ENCODE measurements around the gene KATNBL1.
"Not testable (repeated sequence)": the region's sequence is repeated elsewhere in the genome, so short reads cannot be mapped to it uniquely, and the experiment has no call there.

Gene KATNBL1

GRCh38 chr15:34209421-34210282, at the start of gene KATNBL1:
KATNBL1 (minus strand) TSS chr15:34210096; CDS start chr15:34163676, 46,420 bp downstream.
- DNase-seq, result peak; percentile 99

GRCh38 chr15:34259566-34259965, 49.7 kb upstream of the KATNBL1 start:
- DNase-seq, result no peak

- no peak for DNase-seq
These were observed 48.3 kb upstream of the KATNBL1 start for GRCh38 chr15:34258151-34258550.

- DNase-seq, result no peak
These were observed 42.6 kb upstream of the KATNBL1 start for GRCh38 chr15:34252545-34252944.

GRCh38 chr15:34248190-34248589, 38.3 kb upstream of the KATNBL1 start:
- no peak for DNase-seq

GRCh38 chr15:34246276-34246976, 36.5 kb upstream of the KATNBL1 start:
- no peak for DNase-seq

- DNase-seq, result no peak
These were observed 33.3 kb upstream of the KATNBL1 start for GRCh38 chr15:34243226-34243625.

- no peak for DNase-seq
These were observed 32.4 kb upstream of the KATNBL1 start for GRCh38 chr15:34242331-34242710.

GRCh38 chr15:34241376-34242330, 31.8 kb upstream of the KATNBL1 start:
- DNase-seq, result peak; percentile 29

GRCh38 chr15:34240537-34240936, 30.6 kb upstream of the KATNBL1 start:
- no peak for DNase-seq

- DNase-seq, result no peak
These were observed 29.4 kb upstream of the KATNBL1 start for GRCh38 chr15:34239151-34239808.

GRCh38 chr15:34233614-34234013, 23.7 kb upstream of the KATNBL1 start:
- no peak for DNase-seq

GRCh38 chr15:34223904-34224596, 14.2 kb upstream of the KATNBL1 start:
- no peak for DNase-seq

- no peak for DNase-seq
These were observed 7.8 kb upstream of the KATNBL1 start for GRCh38 chr15:34217587-34218225.

- DNase-seq, result no peak
These were observed 6.8 kb upstream of the KATNBL1 start for GRCh38 chr15:34216527-34217270.

- no peak for DNase-seq
These were observed 4.2 kb upstream of the KATNBL1 start for GRCh38 chr15:34214135-34214534.

- no peak for DNase-seq
These were observed 3.8 kb upstream of the KATNBL1 start for GRCh38 chr15:34213690-34214089.

GRCh38 chr15:34206011-34206410, 3.9 kb downstream of the KATNBL1 start:
- DNase-seq, result no peak

- DNase-seq, result no peak
These were observed 6.0 kb downstream of the KATNBL1 start for GRCh38 chr15:34203936-34204335.

GRCh38 chr15:34203305-34203704, 6.6 kb downstream of the KATNBL1 start:
- no peak for DNase-seq

GRCh38 chr15:34193272-34193671, 16.6 kb downstream of the KATNBL1 start:
- not testable (repeated sequence) for DNase-seq
